ENCODE results near the gene FOXO1. TPM values are rescaled to one million over a fixed set of nuclear protein-coding genes. Genes with fewer than 3 reads are reported as not detected.

FOXO1 gene
- total and polyA plus RNA-seq, 10 donors = 7.1 to 58.9 (median 47.2) TPM

DNA sequence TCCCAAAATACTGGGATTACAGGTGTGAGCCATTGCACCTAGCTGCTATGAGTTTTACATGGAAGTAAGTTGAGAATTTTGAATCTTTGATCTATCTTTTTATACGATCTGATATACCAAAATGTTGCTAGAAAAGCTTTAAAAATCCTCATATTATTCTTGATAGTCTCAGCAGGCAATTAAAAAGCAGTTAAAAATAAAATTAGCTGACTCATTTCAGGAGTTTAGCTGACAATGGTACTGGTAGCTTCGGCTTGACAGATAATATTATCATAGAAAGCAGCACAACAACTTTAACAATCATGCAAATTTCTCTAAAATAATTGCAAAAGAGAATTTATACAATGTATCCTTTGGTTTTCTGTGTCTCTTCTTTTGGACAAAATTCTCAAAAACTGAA, 9.6 kb upstream of the FOXO1 start:
- Histone ChIP-seq H3K9me3 (no peaks in the 10 kb centered on the region), H3K36me3 (no peaks in the 10 kb centered on the region), H3K4me3 (no peak overlapping the region), H3K4me1 (peaks cover 0 to 5% (median 0%) of the 10 kb centered on the region in 6 donors), H3K27me3 (replicated peaks in 1 of 7) (no peaks in the 10 kb centered on the region), H3K27ac (no peak overlapping the region)
- intact Hi-C loops (cut with DNase I; ENCODE audit: low total_unique reads) = no loop called here
- TF ChIP-seq POLR2A (IDR thresholded peaks at IDR 0.05) = no peak
- TF ChIP-seq, protein P1, sequence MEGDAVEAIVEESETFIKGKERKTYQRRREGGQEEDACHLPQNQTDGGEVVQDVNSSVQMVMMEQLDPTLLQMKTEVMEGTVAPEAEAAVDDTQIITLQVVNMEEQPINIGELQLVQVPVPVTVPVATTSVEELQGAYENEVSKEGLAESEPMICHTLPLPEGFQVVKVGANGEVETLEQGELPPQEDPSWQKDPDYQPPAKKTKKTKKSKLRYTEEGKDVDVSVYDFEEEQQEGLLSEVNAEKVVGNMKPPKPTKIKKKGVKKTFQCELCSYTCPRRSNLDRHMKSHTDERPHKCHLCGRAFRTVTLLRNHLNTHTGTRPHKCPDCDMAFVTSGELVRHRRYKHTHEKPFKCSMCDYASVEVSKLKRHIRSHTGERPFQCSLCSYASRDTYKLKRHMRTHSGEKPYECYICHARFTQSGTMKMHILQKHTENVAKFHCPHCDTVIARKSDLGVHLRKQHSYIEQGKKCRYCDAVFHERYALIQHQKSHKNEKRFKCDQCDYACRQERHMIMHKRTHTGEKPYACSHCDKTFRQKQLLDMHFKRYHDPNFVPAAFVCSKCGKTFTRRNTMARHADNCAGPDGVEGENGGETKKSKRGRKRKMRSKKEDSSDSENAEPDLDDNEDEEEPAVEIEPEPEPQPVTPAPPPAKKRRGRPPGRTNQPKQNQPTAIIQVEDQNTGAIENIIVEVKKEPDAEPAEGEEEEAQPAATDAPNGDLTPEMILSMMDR (IDR thresholded peaks at IDR 0.05 in 8 of 11, conservative IDR thresholded peaks at IDR 0.05 in 3 of 11) = no peak
- no peak for TF ChIP-seq POLR2AphosphoS5 (IDR thresholded peaks at IDR 0.05)
- no peak for DNase-seq
- WGBS, 5 donors = 41 to 64% (median 43%) methylated on average over 2 of the region's 2 CpGs

DNA sequence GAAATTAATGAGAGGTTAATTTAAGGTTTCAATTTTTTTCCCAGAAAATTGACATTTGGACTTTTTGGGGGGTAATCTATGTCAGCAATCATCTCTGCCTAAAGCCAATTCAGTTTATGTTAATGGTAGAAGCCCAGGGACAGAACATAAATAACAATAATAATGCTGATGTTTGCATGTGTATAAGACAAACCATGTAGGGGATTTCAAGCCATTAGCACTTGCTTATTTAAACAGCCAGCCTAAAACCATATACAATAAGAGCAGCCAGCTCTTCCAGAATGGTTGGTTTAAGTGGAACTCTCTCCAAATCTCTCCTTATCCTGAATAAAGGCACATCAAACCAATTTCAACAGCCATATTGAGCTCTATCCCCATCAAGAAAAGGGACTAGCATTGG, 7.0 kb upstream of the FOXO1 start:
- peaks cover 0 to 10% (median 4%) of the 10 kb centered on the region in 6 donors for H3K4me1 ChIP-seq
- TF ChIP-seq, protein P1 (IDR thresholded peaks at IDR 0.05 in 8 of 11, conservative IDR thresholded peaks at IDR 0.05 in 3 of 11) = no peak
- TF ChIP-seq POLR2AphosphoS5 (IDR thresholded peaks at IDR 0.05) (no peak), POLR2A (IDR thresholded peaks at IDR 0.05) (no peak)
- no peak overlapping the region for H3K27ac ChIP-seq
- no peaks in the 10 kb centered on the region for H3K27me3 ChIP-seq (replicated peaks in 1 of 7)
- DNase-seq = no peak
- intact Hi-C loops (cut with DNase I; ENCODE audit: low total_unique reads) = no loop called here
- no peak overlapping the region for H3K4me3 ChIP-seq
- H3K36me3 ChIP-seq = no peaks in the 10 kb centered on the region
- H3K9me3 ChIP-seq = no peaks in the 10 kb centered on the region

DNA sequence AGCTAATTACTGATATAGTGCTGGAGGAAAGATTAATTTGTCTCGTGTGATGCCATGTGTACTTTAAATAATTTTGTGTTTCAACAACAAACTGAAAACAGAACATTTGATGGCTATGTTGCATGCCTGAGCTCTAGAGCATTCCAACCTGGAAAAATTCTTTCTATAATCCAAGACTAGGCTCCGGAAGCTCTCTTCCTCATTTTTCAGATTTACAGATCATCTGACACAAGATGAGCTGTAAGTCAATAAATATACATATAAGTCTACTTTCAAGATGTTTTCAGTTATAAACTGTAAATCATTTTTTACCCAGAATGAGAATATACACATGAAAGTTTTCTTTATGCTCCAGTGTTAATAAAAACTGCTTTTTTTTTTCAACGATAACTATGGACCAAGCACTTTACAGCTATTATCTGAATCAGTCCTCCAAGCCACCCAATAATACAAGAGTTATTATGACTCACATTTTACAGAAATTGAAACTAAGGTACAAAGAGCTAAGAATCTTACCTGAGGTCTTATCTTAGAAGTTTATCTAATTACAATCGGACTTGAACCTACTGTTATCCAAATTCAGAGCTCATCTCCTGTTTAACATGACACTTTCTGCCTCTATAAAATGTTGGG, 6.4 kb upstream of the FOXO1 start:
- intact Hi-C loops (cut with DNase I; ENCODE audit: low total_unique reads) = no loop called here

More for the DNA sequence above, 6.4 kb upstream of the FOXO1 start:
- no peak overlapping the region for H3K4me3 ChIP-seq
- TF ChIP-seq, protein P1 (IDR thresholded peaks at IDR 0.05 in 8 of 11, conservative IDR thresholded peaks at IDR 0.05 in 3 of 11) = no peak
- TF ChIP-seq POLR2AphosphoS5 (IDR thresholded peaks at IDR 0.05) (no peak), POLR2A (IDR thresholded peaks at IDR 0.05) (no peak)
- H3K4me1 ChIP-seq = peaks cover under 1 to 15% (median 9%) of the 10 kb centered on the region in 6 donors
- DNase-seq = no peak
- no peaks in the 10 kb centered on the region for H3K27me3 ChIP-seq (replicated peaks in 1 of 7)
- 60 to 81% (median 68%) methylated on average over 4 of the region's 4 CpGs for WGBS, 5 donors
- no peaks in the 10 kb centered on the region for H3K9me3 ChIP-seq
- no peaks in the 10 kb centered on the region for H3K36me3 ChIP-seq
- H3K27ac ChIP-seq = no peak overlapping the region
